ENCODE measurements around the gene GFOD2. TPM values are rescaled to one million over a fixed set of nuclear protein-coding genes. Genes with fewer than 3 reads are reported as not detected.

GFOD2 gene
- total and polyA plus RNA-seq, 2 of the 13 experiments (the other 11 are each of a cell fraction or from before 2014, with no cell fraction given), result 11.1 to 17.2 TPM

- TF ChIP-seq TEF (CRISPR knock-in tag; IDR thresholded peaks at IDR 0.05) (no peak; the same call in none of the 2 replicates), IRX3 (CRISPR knock-in tag; IDR thresholded peaks at IDR 0.05; ENCODE audit: borderline replicate concordance, low read depth) (peak; percentile 45; the same call in 1 of the 2 replicates), ZNF263 (CRISPR knock-in tag; IDR thresholded peaks at IDR 0.05) (peak; percentile 60), TBL1XR1 (IDR thresholded peaks at IDR 0.05; ENCODE audit: borderline replicate concordance, low read length, partially characterized antibody) (no peak), ZNF33A (CRISPR knock-in tag; IDR thresholded peaks at IDR 0.05; ENCODE audit: borderline replicate concordance) (no peak), NCOA5 (CRISPR knock-in tag; IDR thresholded peaks at IDR 0.05) (no peak), ZNF251 (CRISPR knock-in tag; IDR thresholded peaks at IDR 0.05) (no peak), JARID2 (CRISPR knock-in tag; IDR thresholded peaks at IDR 0.05; ENCODE audit: insufficient replicate concordance) (no peak), PHF8 (CRISPR knock-in tag; IDR thresholded peaks at IDR 0.05) (peak; percentile 98), CCAR2 (optimal IDR thresholded peaks at IDR 0.05; ENCODE audit: low read depth, low read length) (no peak), SP1 (IDR thresholded peaks at IDR 0.05) (no peak), SP1 (CRISPR knock-in tag; IDR thresholded peaks at IDR 0.05) (peak; percentile 88), ZNF83 (CRISPR knock-in tag; IDR thresholded peaks at IDR 0.05; ENCODE audit: borderline replicate concordance) (peak; percentile 88), SRSF9 (IDR thresholded peaks at IDR 0.05; ENCODE audit: borderline replicate concordance, insufficient read depth, low read depth, low read length, poor library complexity, severe bottlenecking) (no peak), ZNF224 (CRISPR knock-in tag; IDR thresholded peaks at IDR 0.05) (no peak; the same call in 1 of the 2 replicates), SOX5 (CRISPR knock-in tag; IDR thresholded peaks at IDR 0.05; ENCODE audit: borderline replicate concordance) (no peak), PTBP1 (IDR thresholded peaks at IDR 0.05; ENCODE audit: low read depth, low read length, poor library complexity, severe bottlenecking) (no peak), ONECUT2 (CRISPR knock-in tag; IDR thresholded peaks at IDR 0.05) (no peak), ZNF616 (CRISPR knock-in tag; IDR thresholded peaks at IDR 0.05; ENCODE audit: low read depth) (peak; percentile 86), ATF7-NPFF (CRISPR knock-in tag; IDR thresholded peaks at IDR 0.05; ENCODE audit: low read depth) (peak; percentile 72; the same call in 1 of the 2 replicates), MXI1 (IDR thresholded peaks at IDR 0.05; ENCODE audit: borderline replicate concordance, low read depth, low read length) (peak; percentile 86; the same call in 2 of the 3 replicates), MTA3 (CRISPR knock-in tag; IDR thresholded peaks at IDR 0.05) (no peak), KLF15 (CRISPR knock-in tag; IDR thresholded peaks at IDR 0.05; ENCODE audit: borderline replicate concordance) (no peak; the same call in 1 of the 2 replicates), KMT2A (CRISPR knock-in tag; IDR thresholded peaks at IDR 0.05) (peak; percentile 80; the same call in 1 of the 2 replicates), ZIK1 (CRISPR knock-in tag; IDR thresholded peaks at IDR 0.05; ENCODE audit: borderline replicate concordance, low read depth) (no peak), HNF4A (CRISPR knock-in tag; IDR thresholded peaks at IDR 0.05) (peak; percentile 79), GATAD1 (CRISPR knock-in tag; IDR thresholded peaks at IDR 0.05) (peak; percentile 72), SNAPC2 (CRISPR knock-in tag; IDR thresholded peaks at IDR 0.05) (peak; percentile 30; the same call in 1 of the 2 replicates), ZBTB34 (CRISPR knock-in tag; IDR thresholded peaks at IDR 0.05) (peak; percentile 48), ZNF878 (CRISPR knock-in tag; IDR thresholded peaks at IDR 0.05) (no peak), HOXA7 (CRISPR knock-in tag; IDR thresholded peaks at IDR 0.05) (no peak)
Measured at GRCh38 chr16:67659675-67660563, 59.2 kb downstream of the GFOD2 start, which contains the start of gene ACD (continued).
